AG08396 (cell line): ENCODE data around the gene ZNF672.
"Not testable (repeated sequence)": the region's sequence is repeated elsewhere in the genome, so short reads cannot be mapped to it uniquely, and the experiment has no call there.

ENCODE experiments used
- DNase-seq: peaks from one replicate; pipeline ENCODE4 v3.0.0; 2012; ENCODE audit warnings: low spot score, mixed read lengths

Gene ZNF672

DNA sequence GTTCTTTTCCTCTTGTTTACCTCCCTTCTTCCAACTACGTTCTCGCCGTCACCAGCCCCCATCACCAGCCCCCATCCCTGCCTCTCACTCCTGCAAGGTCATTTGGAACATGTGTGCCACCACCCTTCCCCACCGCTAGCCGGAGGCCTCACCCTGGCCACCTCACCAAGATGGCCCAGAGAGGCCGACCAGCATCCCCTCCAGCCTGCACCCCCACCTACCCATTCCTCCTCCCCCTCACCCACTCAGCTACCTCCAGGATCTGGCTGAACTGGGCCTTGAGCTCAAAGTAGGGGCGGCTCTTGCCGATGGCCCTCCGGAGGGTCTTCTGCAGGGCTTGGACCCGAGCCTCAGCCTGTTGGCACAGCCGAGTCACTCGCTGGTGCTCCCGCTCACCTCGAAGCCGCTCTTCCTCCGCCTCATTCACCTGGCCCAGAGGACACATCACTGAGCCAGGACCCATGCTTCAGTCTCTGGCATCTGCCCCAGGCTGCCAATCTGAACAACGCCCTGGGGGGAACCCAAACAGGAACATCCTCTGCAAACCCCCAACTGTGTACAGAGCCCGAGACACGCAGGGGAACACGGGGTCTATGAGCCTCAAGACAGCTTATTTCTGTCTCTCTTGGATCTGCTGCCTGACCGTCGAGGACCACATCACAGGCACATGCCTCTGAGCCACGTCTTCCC is 25.1 kb upstream of the ZNF672 start:
- DNase-seq = no peak

GRCh38 chr1:248813546-248813945 is 24.5 kb upstream of the ZNF672 start:
- DNase-seq = no peak

- no peak for DNase-seq
Measured at GRCh38 chr1:248814351-248814750, 23.7 kb upstream of the ZNF672 start.

- DNase-seq = no peak
Measured at GRCh38 chr1:248815407-248816034, 22.5 kb upstream of the ZNF672 start.

GRCh38 chr1:248816042-248816851 is 21.8 kb upstream of the ZNF672 start:
- DNase-seq = no peak

DNA sequence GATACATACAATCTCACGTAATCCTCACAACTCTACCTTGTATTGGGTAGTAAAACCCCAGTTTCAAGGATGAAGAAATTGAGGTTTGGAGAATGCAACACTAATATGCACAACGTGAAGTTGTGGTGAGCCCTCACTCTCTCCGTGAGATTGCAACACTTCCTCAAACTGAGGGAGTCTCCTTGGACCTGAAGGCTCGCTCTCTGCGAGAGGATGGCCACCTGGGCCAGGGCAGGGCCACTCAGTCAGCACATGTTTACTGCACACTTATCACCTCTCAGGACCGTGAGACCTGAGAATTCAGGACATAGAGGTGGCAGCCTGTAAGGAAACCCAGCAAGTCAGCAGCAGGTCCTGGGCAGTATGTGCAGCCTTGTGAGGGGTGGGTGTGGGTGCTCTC is 21.0 kb upstream of the ZNF672 start:
- no peak for DNase-seq

GRCh38 chr1:248818505-248819374 is 19.3 kb upstream of the ZNF672 start:
- peak; percentile 5 for DNase-seq

DNA sequence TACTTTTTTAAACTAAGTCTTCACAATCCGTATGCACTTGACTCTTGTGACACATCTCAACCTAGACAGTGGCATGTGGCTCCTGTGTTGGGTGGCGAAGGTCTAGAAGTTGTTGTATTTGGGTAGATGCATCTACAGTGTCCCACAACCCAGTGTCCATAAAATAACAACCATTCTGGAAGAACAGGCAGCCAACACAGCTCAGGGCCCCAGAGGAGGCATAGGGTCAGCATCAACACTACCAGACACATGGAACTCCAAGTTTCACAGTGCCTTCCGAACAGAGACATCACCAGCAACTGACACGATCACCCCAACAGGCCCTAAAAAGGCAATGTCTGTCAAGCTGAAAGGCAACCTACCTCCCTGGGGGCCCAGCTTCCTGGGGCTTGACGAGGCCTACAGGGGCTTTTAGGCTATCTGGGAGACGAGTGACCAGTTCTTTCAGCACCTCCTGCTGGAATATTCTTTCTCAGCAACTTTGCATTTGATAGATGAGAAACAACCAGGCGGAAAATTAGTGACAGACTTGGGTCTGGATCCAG is 17.9 kb upstream of the ZNF672 start:
- no peak for DNase-seq

DNA sequence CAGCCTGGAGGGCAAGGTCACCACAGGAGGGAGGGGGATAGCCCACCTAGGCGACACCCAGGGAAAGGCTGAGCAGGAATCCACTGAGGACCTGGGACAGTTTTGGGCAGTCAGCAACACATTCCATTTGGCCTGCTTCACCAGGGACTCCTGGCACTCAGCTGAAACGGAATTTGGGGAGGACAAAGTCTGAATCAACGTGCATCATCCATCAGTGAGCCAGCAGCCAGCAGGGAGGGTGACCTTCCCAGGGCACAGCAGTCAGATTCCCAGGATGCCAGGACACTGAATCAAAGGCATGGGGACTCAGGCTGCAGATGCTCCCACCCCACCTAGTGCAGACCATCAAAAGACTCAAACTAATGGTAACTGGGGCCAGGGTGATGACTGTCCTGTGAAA is 16.9 kb upstream of the ZNF672 start:
- peak; percentile 91 for DNase-seq

GRCh38 chr1:248821641-248822040 is 16.4 kb upstream of the ZNF672 start:
- no peak for DNase-seq

- no peak for DNase-seq
Measured at GRCh38 chr1:248822148-248823032, 15.6 kb upstream of the ZNF672 start.

- peak; percentile 76 for DNase-seq
Measured at GRCh38 chr1:248823517-248824001, 14.5 kb upstream of the ZNF672 start.

GRCh38 chr1:248824301-248824700 is 13.7 kb upstream of the ZNF672 start:
- DNase-seq = peak; percentile 4

DNA sequence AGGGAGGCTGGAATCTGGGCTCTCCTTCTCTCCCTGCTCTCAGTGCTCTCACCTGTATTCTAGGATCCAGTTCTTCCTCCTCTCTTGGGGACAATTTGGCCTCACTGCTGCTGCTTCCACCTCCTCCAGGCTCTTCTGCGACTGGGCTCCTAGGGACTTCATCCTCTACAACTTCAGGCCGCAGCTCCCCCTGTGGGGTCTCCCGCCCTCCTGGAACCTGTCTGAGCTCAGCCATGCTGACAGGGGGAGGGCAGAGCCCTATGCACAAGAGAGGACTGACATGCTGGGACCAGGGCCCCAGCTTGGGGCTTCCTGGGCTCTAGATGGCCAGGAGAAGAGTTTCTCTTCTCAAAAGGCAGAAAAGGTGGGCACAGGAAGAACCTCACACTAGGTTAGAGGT is 13.3 kb upstream of the ZNF672 start:
- no peak for DNase-seq

GRCh38 chr1:248825136-248825535 is 12.9 kb upstream of the ZNF672 start:
- no peak for DNase-seq

GRCh38 chr1:248825573-248825908 is 12.5 kb upstream of the ZNF672 start:
- DNase-seq = no peak

- DNase-seq = peak; percentile 92
Measured at GRCh38 chr1:248825909-248826760, 11.9 kb upstream of the ZNF672 start, which contains the start of gene SH3BP5L. SH3BP5L (minus strand) TSS chr1:248825915; CDS start chr1:248824935, 980 bp downstream.

GRCh38 chr1:248828845-248829244 is 9.2 kb upstream of the ZNF672 start:
- DNase-seq = peak; percentile 84

DNA sequence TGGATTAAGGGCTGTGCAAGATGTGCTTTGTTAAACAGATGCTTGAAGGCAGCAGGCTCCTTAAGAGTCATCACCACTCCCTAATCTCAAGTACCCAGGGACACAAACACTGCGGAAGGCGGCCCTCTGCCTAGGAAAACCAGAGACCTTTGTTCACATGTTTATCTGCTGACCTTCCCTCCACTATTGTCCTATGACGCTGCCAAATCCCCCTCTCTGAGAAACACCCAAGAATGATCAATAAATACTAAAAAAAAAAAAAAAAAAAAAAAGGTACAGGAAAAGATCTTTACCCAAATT is 7.4 kb upstream of the ZNF672 start:
- not testable (repeated sequence) for DNase-seq

DNA sequence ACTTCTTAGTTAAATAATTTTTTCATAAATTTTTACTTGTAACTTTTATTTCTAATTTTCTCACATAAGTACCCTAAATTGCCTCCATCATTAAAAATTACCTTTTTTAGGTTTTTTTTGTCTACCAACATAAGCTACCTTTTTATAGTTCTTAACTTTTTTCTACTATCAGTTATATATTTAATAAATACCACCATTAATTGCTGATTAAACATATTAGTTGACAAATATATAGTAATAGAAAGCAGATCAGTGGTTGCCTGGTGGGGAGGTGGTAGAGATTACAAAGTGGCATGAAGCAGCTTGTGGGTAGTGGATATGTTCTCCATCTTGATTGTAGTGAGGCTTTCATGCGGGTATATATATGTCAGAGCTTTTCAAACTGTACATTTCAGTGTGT is 6.2 kb upstream of the ZNF672 start:
- DNase-seq = no peak
